DMS 273 (cell line): ENCODE measurements around the gene CHIC1.

Source experiments
- DNase-seq: peaks from one replicate; lab custom pipeline; 2025; ENCODE audit not compliant: unreplicated experiment; lab: John Stamatoyannopoulos, UW

The CHIC1 gene

DNA sequence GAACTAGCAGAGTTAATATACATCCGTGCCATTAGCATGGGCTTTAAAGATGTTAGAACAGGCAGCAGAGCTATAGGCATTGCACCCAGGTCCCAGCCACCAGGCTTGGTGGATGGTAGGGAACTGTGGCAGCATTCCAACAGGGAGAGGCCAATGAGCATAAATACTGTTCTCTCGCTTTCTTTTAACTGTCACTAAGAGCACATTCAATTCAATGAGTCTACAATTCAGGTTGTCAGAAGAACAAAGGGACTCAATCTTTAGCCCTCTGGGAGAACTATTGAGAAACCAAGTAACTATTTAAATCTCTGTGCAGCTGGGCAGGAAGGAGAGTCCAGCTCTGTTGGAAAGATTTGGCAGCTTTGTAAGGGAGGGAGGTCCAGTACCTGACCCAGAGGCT, 165.6 kb downstream of the CHIC1 start:
- DNase-seq: no peak
